WTC11 (cell line): ENCODE measurements around the gene PTEN.

Source experiments
- NFYB ChIP-seq: sonication (generic); formaldehyde crosslinking; conservative IDR thresholded peaks from 2 replicates; pipeline ENCODE4 v1.8.0; 2022; ENCODE audit warnings: low read depth, missing genetic modification reagents
- TF ChIP-seq, protein P1 (sequence below): fragments of 200-600 bp; IDR thresholded peaks from 2 replicates; pipeline ENCODE4 v1.8.0; 2022; ENCODE audit warnings: antibody characterized with exemption

DNA sequence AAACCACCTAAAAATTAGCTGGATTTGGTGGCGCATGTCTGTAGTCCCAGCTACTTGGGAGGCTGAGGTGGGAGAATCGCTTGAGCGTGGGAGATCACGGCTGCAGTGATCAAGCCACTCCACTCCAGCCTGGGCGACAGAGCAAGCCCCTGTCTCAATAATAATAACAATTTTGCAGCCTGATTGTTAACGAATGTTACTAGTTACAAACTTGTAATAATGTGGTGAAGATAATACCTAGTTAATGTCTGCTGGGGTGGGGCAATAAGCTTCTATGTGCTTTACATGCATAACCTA lies 44.2 kb upstream of the PTEN start:
- TF ChIP-seq, protein P1, sequence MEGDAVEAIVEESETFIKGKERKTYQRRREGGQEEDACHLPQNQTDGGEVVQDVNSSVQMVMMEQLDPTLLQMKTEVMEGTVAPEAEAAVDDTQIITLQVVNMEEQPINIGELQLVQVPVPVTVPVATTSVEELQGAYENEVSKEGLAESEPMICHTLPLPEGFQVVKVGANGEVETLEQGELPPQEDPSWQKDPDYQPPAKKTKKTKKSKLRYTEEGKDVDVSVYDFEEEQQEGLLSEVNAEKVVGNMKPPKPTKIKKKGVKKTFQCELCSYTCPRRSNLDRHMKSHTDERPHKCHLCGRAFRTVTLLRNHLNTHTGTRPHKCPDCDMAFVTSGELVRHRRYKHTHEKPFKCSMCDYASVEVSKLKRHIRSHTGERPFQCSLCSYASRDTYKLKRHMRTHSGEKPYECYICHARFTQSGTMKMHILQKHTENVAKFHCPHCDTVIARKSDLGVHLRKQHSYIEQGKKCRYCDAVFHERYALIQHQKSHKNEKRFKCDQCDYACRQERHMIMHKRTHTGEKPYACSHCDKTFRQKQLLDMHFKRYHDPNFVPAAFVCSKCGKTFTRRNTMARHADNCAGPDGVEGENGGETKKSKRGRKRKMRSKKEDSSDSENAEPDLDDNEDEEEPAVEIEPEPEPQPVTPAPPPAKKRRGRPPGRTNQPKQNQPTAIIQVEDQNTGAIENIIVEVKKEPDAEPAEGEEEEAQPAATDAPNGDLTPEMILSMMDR: no peak
- no peak for TF ChIP-seq NFYB
